Cortex of kidney (tissue), 1 donor: ENCODE data around the gene AKR1B15.
"Not testable (repeated sequence)": the region's sequence is repeated elsewhere in the genome, so short reads cannot be mapped to it uniquely, and the experiment has no call there.

Source experiments
- DNase-seq: peaks from one replicate; lab custom pipeline; 2025; lab: John Stamatoyannopoulos, UW

The AKR1B15 gene

DNA sequence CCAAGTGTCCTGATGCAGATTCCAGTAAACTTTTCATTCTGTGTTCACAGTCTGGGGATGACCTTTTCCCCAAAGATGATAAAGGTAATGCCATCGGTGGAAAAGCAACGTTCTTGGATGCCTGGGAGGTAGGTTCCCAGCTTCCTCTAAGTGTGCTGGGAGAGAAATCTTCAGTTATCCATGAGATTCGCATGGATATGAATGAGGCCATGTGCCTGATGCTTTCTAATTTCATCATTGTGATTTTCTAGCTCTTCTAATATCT, 16.0 kb upstream of the AKR1B15 start:
- DNase-seq: no peak

GRCh38 chr7:134533288-134533771, 15.6 kb upstream of the AKR1B15 start:
- DNase-seq: no peak

GRCh38 chr7:134534633-134535032, 14.3 kb upstream of the AKR1B15 start:
- DNase-seq: no peak

GRCh38 chr7:134535272-134535918, 13.5 kb upstream of the AKR1B15 start:
- DNase-seq: no peak

DNA sequence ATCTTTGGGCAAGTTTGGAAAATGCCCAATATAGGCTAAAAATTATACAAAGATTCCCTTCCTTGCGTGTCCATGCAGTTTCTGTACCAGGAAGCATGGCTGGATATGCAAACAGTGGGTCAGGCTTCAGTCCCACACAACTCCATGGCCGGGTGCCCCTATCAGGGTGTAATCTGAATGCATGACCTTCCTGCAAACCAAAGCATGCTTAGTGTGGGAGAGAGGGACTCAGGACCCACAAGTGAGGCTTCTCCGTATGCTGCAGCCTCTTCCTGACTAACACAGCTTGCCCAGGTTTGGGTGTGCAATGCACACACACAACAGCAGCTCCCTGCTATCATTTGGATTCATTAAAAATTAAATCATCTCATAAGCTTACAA, 13.0 kb upstream of the AKR1B15 start:
- DNase-seq: no peak

- DNase-seq: not testable (repeated sequence)
Observed at GRCh38 chr7:134536558-134536957, 12.4 kb upstream of the AKR1B15 start.

GRCh38 chr7:134537273-134537781, 11.6 kb upstream of the AKR1B15 start:
- DNase-seq: not testable (repeated sequence)

DNA sequence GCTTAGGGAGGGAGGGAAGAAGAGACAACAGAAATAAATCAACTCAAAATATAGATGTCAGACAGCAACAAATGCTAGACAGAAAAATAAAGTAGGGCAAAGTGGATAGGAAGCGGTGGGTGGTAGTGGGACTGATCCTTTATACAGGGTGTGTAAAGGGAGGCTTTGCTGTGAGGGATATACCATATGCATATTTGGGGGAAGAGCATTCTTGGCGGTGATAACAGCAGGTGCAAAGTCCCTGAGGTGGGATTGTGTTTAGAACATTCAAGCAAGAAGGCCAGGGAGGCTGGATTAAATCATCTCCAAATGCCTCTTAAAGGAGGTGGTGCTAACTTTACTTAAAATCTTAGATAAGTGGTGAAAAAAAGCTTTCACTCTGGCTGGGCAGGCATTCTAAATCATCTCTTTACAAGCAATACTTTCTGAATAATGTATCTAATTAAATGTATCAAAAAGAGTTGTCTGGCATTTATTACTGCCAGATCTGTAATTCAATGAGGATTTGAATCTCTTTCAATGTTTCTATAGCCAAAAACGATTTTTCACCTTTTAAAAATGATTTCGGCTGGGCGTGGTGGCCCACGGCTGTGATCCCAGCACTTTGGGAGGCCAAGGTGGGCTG, 9.4 kb upstream of the AKR1B15 start:
- DNase-seq: no peak

DNA sequence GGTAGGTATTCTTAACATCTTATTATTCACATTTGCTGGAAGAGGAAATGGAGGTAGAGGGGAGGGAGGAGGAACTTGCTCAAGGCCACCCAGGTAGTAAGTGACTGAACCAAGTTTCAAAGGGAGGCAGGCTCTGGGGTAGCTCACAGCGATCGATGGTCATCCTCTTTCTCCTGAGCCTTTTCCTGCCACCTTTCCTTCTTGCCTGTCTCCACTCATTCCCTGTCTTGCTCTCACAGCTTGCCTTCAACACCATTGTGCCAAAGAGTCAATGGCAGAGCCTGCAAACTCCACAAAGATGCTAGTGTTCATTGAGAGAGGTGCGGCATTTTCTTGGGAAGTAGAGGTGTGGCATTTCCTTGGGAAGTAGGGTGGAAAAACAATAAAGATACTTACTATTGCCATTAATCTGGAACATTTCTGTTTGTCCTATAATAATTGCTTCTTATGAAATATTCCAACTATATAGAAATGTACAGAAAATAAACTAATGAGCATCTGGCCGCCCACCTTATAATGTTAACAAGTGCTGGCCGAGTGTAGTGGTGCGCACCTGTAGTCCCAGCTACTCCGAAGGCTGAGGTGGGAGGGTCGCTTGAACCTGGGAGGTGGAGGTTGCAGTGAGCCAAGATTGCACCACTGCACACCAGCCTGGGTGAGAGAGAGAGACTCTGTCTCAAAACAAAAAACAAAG, 7.3 kb upstream of the AKR1B15 start:
- DNase-seq: not testable (repeated sequence)

DNA sequence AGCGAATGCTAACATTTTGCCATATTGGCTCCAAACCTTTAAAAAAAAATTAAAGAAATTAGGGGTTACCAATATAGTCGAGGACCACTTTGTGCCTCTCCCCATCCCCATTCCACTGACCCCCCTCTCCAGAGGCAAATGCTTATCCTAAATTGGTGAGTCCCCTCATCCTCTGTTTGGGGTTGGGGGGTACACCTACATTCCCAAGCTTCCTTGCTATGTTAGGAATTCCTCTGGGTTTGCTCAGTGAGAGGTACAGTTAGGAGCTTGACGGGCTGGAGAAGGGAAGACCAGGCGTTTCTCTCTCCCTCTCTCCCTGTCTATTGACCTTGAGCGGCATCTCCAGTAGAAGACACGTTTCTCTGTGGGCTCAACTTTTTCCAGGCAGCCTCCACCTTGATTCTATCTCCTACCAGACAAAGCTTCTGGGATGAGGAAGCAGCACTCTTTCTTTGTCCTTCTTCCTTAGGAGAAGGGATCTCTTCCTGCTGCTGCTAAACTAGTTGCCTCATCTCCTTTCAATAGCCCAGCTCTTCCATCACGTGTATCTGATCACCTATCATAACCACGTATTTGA, 6.6 kb upstream of the AKR1B15 start:
- DNase-seq: no peak

- DNase-seq: no peak
Observed at GRCh38 chr7:134545380-134545779, 3.5 kb upstream of the AKR1B15 start.

- no peak for DNase-seq
Observed at GRCh38 chr7:134545918-134546317, 3.0 kb upstream of the AKR1B15 start.

DNA sequence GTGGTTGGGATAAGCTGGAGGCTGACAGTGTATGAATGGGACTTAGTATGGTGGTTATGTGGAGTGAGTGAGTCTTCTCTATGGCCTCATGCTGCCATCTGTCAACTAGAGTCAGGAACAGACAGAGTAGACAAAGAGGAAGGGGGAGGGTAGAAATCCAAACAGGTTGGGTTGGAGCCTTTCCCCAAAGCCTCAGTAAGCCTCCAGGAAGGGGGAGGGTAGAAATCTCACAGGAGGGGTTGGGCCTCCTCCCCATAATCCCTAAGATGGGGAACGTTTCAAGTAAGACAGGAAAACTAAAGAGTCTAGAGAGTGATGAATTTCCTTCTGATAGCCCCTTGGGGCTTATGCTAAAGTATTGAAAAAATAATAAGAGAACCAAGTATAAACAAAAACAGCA, 2.0 kb upstream of the AKR1B15 start:
- DNase-seq: no peak

GRCh38 chr7:134547397-134548054, 1.4 kb upstream of the AKR1B15 start:
- no peak for DNase-seq

- DNase-seq: no peak
Observed at GRCh38 chr7:134549366-134549765, 456 bp downstream of the AKR1B15 start.

DNA sequence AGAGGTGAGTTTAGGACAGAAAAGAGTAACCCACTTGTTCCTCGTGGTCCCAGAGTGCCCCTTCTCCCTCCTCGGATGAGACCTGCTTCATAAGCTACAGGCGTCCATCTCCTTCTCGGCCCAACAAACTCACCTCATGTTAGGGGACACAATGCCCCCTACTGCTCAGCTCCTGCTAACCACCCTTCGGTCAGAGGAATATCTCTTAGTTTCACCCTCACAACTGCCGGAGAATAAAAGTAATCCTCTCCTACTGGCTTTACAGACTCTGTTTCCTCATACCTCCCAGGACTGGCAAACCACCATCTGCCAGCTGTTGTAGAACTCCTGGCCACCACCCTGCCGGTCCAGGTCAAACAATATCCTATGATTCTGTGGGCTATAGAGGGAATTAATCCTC, 3.2 kb downstream of the AKR1B15 start:
- DNase-seq: no peak

- no peak for DNase-seq
Observed at GRCh38 chr7:134553976-134554375, 5.1 kb downstream of the AKR1B15 start.

DNA sequence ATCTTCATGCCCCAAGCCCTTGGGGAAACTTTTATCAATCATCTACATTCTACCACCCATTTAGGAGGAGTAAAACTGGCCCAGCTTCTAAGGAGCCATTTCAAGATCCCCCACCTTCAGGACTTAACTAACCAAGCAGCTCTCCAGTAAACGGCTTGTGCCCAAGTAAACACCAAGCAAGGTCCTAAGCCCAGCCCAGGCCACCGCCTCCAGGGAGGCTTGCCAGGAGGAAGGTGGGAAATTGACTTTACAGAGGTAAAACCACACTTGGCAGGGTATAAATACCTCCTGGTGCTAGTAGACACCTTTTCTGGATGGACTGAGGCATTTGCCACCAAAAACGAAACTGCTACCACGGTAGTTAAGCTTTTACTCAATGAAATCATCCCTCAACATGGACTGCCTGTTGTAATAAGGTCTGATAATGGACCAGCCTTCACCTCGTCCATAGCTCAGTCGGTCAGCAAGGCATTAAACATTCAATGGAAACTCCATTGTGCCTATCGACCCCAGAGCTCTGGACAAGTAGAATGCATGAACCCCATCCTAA, 5.6 kb downstream of the AKR1B15 start:
- DNase-seq: no peak

DNA sequence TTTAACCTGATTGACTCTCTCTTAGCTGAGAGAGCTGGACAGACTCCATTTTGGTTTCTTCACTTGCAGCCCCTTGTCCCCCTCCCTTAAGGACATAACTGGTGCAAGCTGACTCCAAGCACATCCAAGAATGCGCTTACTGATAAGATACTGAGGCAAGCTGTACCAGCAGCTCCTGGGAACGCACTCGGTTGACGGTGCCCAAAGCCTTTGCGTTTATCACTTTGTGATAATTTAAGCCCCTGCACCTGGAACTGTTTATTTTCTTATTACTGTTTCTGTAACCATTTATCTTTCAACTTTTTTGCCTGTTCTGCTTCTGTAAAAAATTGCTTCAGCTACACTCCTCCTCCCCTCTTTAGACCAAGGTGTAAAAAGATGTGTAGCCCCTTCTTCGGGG, 8.5 kb downstream of the AKR1B15 start:
- no peak for DNase-seq

GRCh38 chr7:134558370-134558769, 9.5 kb downstream of the AKR1B15 start:
- no peak for DNase-seq

GRCh38 chr7:134561616-134562015, 12.7 kb downstream of the AKR1B15 start:
- DNase-seq: not testable (repeated sequence)

GRCh38 chr7:134562136-134562535, 13.2 kb downstream of the AKR1B15 start:
- DNase-seq: no peak
